ENCODE measurements around the gene KASH5.
A peak's percentile ranks its signal among the peaks of the same experiment; 100 is the strongest.

KASH5 gene

GRCh38 chr19:49387936-49388372 lies at the start of gene KASH5:
TSS of gene KASH5 (plus strand) at chr19:49388249. CDS start at chr19:49390884, 2,635 bp downstream.
- DNase-seq = peak; percentile 76

- peak; percentile 70 for DNase-seq
Observed at GRCh38 chr19:49338691-49339300, 49.3 kb upstream of the KASH5 start.

GRCh38 chr19:49339301-49340068 lies 48.6 kb upstream of the KASH5 start:
- DNase-seq = peak; percentile 93

- DNase-seq = peak; percentile 84
Observed at GRCh38 chr19:49340069-49340864, 47.8 kb upstream of the KASH5 start.

- DNase-seq = peak; percentile 22
Observed at GRCh38 chr19:49340865-49341718, 47.0 kb upstream of the KASH5 start.

GRCh38 chr19:49342291-49342721 lies 45.7 kb upstream of the KASH5 start:
- DNase-seq = peak; percentile 13

- DNase-seq = peak; percentile 20
Observed at GRCh38 chr19:49343123-49343522, 44.9 kb upstream of the KASH5 start.

- DNase-seq = no peak
Observed at GRCh38 chr19:49344505-49345423, 43.3 kb upstream of the KASH5 start.

- DNase-seq = no peak
Observed at GRCh38 chr19:49347191-49347590, 40.9 kb upstream of the KASH5 start.

GRCh38 chr19:49347835-49348234 lies 40.2 kb upstream of the KASH5 start:
- DNase-seq = no peak

GRCh38 chr19:49348305-49349189 lies 39.5 kb upstream of the KASH5 start:
- no peak for DNase-seq

GRCh38 chr19:49349567-49349966 lies 38.5 kb upstream of the KASH5 start:
- no peak for DNase-seq

GRCh38 chr19:49355909-49356353 lies 32.1 kb upstream of the KASH5 start:
- DNase-seq = peak; percentile 67

- DNase-seq = no peak
Observed at GRCh38 chr19:49356382-49356781, 31.7 kb upstream of the KASH5 start.

GRCh38 chr19:49357186-49357585 lies 30.9 kb upstream of the KASH5 start:
- no peak for DNase-seq

GRCh38 chr19:49359851-49360820 lies 27.9 kb upstream of the KASH5 start:
- DNase-seq = no peak

- DNase-seq = peak; percentile 94
Observed at GRCh38 chr19:49361438-49362047, 26.5 kb upstream of the KASH5 start.
